Measurements from ENCODE around the gene GRIFIN.

DNA sequence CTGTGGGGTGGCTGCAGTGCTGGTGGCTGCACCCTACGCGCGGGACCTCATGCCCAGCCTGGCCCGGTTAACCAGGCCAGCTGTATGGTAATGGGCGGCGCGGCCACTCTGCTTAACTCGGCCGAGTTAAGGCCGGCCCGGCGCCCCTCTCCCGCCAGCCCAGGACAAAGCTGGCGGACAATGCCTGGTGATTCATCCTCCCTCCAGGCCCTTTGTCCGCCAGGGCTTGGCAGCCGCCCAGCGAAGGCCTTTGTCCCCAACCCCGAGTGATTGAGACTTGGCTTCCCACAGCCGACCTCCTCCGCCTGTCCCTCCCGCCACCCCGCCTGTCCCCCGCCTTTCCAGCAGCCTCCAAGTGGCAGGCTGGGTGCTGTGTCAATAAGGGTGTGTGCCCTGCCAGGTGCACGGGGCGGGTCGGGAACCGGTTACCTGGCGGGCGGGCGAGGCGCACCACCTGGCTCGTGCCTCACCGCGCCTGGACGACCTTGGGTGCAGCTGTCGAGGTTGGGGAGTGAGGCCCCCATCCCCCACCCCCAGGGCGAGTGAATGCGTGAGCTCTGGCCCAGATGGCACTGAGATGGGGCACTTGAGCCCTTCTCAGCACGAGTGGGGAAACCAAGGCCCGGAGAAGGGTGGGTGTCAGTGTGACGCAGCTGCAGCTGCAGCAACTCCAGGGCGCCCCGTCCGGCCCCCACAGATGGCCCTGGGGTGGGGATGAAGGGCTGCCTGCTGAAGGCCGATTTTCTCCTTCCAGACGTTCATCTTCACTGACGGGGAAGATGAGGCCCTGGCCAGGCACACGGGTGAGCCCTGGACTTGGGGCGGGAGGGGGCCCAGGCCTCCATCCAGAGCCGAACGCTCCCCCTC lies 48.0 kb upstream of the GRIFIN start:
- TF ChIP-seq, protein P1, sequence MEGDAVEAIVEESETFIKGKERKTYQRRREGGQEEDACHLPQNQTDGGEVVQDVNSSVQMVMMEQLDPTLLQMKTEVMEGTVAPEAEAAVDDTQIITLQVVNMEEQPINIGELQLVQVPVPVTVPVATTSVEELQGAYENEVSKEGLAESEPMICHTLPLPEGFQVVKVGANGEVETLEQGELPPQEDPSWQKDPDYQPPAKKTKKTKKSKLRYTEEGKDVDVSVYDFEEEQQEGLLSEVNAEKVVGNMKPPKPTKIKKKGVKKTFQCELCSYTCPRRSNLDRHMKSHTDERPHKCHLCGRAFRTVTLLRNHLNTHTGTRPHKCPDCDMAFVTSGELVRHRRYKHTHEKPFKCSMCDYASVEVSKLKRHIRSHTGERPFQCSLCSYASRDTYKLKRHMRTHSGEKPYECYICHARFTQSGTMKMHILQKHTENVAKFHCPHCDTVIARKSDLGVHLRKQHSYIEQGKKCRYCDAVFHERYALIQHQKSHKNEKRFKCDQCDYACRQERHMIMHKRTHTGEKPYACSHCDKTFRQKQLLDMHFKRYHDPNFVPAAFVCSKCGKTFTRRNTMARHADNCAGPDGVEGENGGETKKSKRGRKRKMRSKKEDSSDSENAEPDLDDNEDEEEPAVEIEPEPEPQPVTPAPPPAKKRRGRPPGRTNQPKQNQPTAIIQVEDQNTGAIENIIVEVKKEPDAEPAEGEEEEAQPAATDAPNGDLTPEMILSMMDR (IDR thresholded peaks at IDR 0.05 in 8 of 11, conservative IDR thresholded peaks at IDR 0.05 in 3 of 11), result no peak
- no peak for TF ChIP-seq POLR2A (IDR thresholded peaks at IDR 0.05)
- peak in 2 of 3 donors; percentile 52 to 71 for TF ChIP-seq POLR2AphosphoS5 (IDR thresholded peaks at IDR 0.05)

All from spleen (tissue), 7 donors.